HFF-Myc (cell line): ENCODE measurements around the gene EIF1.
"Not testable (repeated sequence)": the region's sequence is repeated elsewhere in the genome, so short reads cannot be mapped to it uniquely, and the experiment has no call there.

Source experiments
- DNase-seq: peaks from one replicate; pipeline ENCODE4 v3.0.0-alpha.2; 2011; ENCODE audit warnings: low read depth; ENCODE audit errors: extremely low read depth
- H3K4me3 ChIP-seq: replicated peaks from 2 replicates; pipeline ENCODE4 v1.5.1; 2011; ENCODE audit warnings: low read depth, mild to moderate bottlenecking, control low read depth, low read length
- TF ChIP-seq, protein P1 (sequence below): IDR thresholded peaks from 2 replicates; pipeline ENCODE4 v1.5.1; 2012; ENCODE audit warnings: mild to moderate bottlenecking, low read depth, low read length, control low read depth; ENCODE audit errors: missing control alignments

Gene EIF1

DNA sequence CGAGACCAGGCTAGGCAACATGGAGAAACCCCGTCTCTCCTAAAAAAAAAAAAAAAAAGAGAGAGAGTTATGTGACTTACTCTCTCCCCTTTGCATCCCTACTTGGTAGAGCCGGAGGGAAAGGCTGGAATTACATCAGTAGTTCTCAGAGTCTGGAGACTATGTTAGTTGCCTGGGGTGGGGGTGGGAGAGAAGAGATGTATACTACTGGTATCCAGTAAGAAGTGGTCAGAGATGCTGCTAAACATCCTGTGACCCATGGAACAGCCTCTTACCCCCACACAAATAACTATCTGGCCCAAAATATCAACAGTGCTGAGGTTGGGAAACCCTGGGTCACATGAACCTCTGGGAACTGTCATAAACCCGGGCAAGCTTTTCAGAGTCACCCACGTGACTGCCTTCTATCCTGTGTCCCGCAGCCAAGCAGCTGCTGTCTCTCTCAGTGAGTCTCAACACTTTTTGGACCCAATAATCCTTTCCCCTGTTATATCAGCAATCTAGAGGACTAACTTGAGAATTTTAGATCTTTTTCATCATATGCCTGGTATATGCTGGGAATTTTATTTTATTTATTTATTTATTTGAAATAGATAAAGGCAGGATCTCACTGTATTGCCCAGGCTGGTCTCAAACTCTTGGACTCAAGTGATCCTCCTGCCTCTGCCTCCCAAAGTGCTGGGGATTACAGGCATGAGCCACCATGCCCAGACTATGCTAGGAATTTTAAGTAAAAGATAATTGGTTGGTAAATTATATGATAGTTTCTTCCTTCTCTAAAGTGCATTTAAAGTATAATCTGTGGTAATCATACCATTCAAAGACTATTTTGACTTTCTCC, 8.7 kb downstream of the EIF1 start:
- TF ChIP-seq, protein P1, sequence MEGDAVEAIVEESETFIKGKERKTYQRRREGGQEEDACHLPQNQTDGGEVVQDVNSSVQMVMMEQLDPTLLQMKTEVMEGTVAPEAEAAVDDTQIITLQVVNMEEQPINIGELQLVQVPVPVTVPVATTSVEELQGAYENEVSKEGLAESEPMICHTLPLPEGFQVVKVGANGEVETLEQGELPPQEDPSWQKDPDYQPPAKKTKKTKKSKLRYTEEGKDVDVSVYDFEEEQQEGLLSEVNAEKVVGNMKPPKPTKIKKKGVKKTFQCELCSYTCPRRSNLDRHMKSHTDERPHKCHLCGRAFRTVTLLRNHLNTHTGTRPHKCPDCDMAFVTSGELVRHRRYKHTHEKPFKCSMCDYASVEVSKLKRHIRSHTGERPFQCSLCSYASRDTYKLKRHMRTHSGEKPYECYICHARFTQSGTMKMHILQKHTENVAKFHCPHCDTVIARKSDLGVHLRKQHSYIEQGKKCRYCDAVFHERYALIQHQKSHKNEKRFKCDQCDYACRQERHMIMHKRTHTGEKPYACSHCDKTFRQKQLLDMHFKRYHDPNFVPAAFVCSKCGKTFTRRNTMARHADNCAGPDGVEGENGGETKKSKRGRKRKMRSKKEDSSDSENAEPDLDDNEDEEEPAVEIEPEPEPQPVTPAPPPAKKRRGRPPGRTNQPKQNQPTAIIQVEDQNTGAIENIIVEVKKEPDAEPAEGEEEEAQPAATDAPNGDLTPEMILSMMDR, result no peak
- no peak for DNase-seq

DNA sequence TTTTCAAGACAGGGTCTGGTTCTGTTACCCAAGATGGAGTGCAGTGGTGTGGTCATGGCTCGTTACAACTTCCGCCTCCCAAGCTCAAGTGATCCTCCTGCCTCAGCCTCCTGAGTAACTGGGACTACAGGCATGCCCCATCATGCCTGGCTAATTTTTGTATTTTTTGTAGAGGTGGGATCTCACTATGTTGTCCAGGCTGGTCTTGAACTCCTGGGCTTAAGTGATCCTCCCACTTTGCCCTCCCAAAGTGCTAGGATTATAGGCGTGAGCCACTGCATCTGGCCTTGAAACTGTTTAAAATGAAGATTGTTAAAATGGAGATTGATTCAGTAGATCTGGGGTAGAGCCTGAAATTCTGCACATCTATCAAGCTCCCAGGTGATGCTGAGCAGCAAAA, 12.2 kb downstream of the EIF1 start:
- not testable (repeated sequence) for H3K4me3 ChIP-seq, DNase-seq

More for the DNA sequence above, 8.7 kb downstream of the EIF1 start:
- no peak overlapping the region for H3K4me3 ChIP-seq

DNA sequence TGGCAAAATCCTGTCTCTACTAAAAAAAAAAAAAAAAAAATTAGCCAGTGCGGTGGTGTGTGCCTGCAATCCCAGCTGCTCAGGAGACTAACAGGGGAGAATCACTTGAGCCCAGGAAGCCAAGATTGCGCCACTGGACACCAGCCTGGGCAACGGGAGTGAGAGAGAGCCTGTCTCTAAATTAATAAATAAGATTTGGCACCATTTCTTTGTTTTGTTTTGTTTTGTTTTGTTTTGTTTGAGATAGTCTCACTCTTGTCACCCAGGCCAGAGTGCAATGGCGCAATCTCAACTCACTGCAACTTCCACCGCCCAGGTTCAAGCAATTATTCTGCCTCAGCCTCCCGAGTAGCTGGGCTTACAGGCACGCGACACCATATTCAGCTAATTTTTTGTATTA, 14.0 kb downstream of the EIF1 start:
- DNase-seq, result no peak
- H3K4me3 ChIP-seq, result no peak overlapping the region
- TF ChIP-seq, protein P1, result no peak

DNA sequence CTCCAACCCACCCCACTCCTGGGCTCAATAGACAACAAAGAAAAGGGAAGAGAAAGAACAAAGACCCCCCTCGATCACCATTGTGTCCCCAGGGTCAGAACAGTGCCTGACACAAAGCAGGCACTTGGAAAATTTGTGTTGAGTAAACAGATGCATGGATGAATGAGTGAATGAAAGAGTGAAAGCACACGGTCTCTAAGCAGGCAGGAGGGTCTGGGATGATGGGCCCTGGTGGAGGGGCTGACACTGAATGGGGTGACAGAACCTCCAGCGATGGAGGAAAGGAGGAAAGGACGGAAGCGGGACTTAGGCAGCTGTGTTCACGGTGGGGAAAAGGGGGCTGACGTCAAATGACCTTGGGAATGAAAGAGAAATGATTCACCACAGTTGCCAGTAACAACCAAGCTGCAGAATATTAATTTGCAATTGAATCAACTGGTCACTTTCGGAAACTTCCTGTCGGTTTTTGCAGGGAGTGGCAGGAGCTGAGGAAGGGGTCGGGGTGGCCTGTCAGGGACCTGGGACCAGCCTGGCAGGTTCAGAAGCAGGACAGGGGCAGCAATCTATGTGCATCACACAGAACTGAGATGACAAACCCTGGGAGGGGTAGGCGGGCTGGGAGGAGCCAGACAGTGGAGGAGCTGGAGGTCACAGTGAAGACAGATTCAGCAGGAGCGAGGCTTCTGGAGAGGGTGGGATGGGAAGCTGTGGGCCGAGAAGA, 16.7 kb downstream of the EIF1 start:
- no peak overlapping the region for H3K4me3 ChIP-seq
- DNase-seq, result no peak
- TF ChIP-seq, protein P1, result no peak

DNA sequence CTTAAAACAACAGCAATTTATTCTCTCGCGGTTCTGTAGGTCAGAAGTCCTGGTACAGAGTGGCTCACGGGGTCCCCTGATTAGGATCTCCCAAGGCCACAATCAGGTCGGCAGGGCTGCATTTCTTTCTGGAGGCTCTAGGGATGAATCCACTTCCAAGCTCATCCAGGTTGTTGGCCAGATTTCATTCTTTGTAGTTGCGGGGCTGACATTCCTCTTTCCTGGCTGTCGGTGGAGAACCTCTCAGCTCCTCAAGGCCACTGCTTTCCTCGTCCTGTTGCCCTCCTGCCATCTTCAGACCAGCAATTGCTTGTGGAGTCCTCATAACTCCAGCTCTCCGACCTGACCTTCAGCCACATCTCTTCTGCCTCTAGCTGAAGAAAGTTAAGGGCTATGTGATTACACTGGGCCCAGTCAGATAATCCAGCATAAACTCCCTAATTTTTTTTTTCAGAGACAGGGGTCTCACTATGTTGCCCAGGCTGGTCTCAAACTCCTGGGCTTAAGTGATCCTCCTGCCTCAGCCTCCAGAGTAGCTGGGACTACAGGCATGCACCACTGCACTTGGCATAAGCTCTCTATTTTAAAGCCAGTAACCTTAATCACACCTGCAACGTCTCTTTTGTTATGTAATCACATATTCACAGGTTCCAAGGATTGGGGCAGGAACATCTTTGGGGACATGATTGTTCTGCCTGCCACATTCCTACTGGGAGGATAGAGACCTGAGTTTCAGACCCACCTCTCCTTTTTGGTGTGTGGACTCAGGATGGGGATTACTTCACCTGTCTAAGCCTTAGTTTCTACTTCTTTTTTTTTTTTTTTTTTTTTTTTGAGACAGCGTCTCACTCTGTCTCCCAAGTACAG, 19.4 kb downstream of the EIF1 start:
- no peak for DNase-seq
- TF ChIP-seq, protein P1, result no peak
- no peak overlapping the region for H3K4me3 ChIP-seq

DNA sequence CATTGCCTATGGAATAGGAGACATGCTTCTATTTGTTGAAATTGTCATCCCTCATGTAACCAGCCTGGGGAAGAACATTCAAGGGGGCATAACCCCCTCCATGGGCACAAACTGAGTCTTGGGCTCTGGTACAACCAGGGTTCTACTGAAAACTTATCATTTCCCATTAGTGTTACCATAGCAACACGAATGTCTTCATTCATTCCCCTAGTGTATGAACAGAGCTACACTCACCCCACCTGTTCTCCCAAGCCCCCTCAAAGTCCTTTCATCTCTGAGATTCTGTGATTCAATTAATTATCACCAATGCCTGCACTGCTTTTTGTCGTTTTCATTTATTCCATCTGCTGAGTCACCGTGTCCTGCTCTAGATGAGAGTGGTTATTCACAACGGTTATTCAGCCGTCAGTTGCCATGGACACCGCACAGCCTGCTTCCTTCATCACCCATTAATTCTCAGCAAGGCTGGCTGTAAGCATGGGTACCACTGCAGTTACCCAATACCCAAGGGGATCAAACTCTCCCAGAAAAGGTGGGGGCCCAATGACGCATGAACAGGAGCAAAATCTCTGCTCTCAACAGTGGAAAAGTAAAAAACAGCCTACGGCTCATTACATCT, 21.9 kb downstream of the EIF1 start:
- TF ChIP-seq, protein P1, result no peak
- H3K4me3 ChIP-seq, result no peak overlapping the region
- DNase-seq, result no peak
